Dermis blood vessel endothelial cell (primary cell): ENCODE results near the gene ACAP2. TPM values are rescaled to one million over a fixed set of nuclear protein-coding genes. Genes with fewer than 3 reads are reported as not detected.
A peak's percentile ranks its signal among the peaks of the same experiment; 100 is the strongest.
"Not testable (repeated sequence)": the region's sequence is repeated elsewhere in the genome, so short reads cannot be mapped to it uniquely, and the experiment has no call there.

Source experiments
- DNase-seq: peaks from one replicate; pipeline ENCODE4 v3.0.0; 2010
- total RNA-seq: library from RNA; depleted of rRNA; stranded (reverse); fragments of >200 nt; gene quantifications from 2 replicates; pipeline ENCODE4 v1.2.3, GENCODE V29; 2014

Gene ACAP2
- total RNA-seq, 1 donor from 2014 or later, result 66.9 TPM

GRCh38 chr3:195240939-195241338 is 201.9 kb downstream of the ACAP2 start:
- DNase-seq, result no peak

DNA sequence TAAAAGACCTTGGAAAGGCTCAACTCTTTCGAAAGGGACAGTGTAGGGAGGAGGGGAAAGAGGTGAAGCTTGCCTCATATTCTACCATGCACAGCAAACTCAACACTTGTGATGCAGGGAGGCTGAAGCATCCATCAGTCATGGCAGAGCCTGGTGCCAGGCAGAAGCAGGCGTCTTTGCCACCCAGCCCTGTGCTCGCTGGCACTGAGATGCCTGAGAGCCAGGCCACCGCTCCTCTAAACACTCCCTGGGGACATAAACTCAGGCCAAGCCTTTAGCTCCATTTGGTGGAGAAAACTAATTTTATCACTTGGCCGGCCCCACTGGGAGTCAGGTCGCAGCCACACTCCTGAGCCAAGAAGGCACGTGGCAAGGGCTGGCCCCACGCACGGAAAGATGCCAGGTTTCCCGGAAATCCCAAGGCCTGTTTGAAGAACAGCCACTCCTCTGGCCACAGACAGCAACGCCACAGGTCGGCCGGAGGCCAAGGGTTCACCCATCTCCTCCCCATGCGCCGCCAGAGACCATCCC is 202.6 kb downstream of the ACAP2 start:
- no peak for DNase-seq

DNA sequence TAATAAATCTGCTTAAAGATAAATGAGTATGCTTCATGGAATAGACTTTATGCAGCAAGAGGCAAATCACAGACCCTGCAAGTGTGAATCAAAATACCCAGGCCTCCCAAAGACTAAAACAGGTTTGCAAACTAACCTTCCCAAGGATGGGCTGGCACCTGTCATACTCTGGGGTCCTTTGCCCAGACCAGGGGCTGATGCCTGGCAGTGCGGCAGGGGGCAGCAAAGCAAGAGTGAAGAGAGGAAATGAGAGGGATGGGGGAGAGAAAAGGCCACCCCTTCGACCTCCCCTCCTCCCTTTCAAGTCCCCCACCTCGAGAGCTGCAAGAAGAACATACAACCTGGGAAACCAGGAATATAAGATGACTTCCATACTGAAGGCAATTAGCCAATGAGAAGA is 203.7 kb downstream of the ACAP2 start:
- no peak for DNase-seq

DNA sequence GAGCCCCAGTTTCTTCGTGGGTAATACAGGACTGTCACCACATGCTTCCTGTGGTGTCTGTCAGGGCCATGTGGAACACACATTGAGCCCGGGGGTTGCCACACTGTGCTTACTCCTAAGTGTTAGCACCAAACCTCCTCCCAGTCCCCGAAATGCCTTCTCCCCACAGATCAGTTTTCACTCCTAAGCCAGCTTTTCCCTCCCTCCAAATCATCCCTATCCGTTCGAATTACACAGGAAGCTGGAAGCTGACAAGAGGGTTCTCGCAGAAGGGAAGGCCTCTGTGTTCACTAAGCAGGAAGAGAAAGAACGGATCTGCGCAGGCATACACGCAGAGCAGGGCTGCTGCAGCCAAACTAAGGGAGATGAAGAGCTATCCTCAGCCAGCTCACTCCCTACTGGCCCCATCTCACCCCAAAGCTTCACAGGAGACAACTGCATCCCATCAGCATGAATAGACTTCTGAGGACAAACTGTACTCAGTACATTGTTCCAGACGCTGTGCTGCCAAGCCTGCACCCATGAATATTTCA is 204.2 kb downstream of the ACAP2 start:
- peak; percentile 49 for DNase-seq

GRCh38 chr3:195238081-195238571 is 204.7 kb downstream of the ACAP2 start:
- DNase-seq, result no peak

GRCh38 chr3:195236801-195237570 is 205.8 kb downstream of the ACAP2 start:
- no peak for DNase-seq

GRCh38 chr3:195236076-195236798 is 206.6 kb downstream of the ACAP2 start:
- DNase-seq, result no peak

GRCh38 chr3:195230244-195230643 is 212.6 kb downstream of the ACAP2 start:
- no peak for DNase-seq

DNA sequence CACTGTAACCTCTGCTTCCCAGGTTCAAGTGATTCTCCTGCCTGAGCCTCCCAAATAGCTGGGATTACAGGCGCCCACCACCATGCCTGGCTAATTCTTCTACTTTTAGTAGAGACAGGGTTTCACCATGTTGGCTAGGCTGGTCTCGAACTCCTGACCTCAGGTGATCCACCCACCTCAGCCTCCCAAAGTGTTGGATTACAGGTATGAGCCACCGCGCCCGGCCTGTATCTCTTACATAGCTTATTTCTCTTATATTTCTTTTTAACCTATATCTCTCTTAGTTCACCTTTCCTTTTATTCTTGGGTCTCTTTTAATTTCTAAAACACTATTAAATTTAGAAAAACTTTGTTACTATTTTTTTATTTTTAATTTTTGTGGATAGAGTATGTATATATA is 213.9 kb downstream of the ACAP2 start:
- DNase-seq, result not testable (repeated sequence)

DNA sequence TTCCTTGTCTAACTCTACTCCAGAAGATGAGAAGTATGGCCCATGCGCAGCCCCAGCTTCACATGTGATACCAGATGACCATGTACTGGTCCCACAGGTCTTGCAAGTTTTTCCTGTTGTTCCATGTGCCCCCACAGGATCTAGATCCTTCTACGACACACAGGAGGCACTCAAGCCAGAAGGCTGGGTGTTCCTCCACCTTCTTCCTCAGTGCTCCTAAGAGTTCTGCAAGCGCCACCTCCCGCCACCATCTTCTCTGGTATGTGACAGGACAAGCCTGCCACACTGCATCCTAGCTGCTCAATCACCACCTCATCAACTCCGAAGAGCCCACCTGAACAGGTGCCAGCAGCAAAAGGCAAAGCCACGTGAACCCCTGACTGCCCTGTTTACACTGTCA is 214.9 kb downstream of the ACAP2 start:
- no peak for DNase-seq

DNA sequence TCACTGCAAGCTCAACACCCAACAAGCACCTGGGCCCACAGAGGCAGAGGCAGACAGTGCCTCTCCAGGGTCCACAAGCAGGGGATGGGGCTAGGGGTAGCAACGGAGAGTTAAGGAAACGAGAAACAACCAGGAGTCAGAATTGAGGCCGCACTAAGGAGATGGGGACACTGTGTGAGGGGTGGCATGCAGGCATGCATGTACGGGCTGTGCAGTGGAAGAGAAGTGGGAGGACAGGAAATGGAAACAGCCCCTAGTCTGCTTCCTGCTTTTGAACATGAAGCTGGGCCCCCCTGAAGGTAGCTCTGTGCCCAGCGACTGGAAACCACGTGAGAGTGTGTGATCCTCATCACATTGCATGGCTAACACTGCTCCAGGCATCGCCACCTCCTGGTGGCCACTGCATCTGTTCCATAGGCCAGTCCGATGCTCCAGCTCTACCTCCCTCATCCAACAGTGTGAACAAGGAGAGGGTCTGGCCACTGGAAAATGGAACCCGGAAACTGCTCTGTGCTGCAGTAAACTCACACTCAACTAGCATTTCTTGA is 215.8 kb downstream of the ACAP2 start:
- DNase-seq, result peak; percentile 72

- no peak for DNase-seq
Measured at GRCh38 chr3:195226445-195226844, 216.4 kb downstream of the ACAP2 start.

- DNase-seq, result no peak
Measured at GRCh38 chr3:195224980-195225580, 217.7 kb downstream of the ACAP2 start.

Other genes starting within 250 kb of the ACAP2 start
- 35.7 and 50.7 TPM in 2 replicates for gene XXYLT1, start 171.9 kb downstream of the ACAP2 start, total RNA-seq
- 139 and 277 TPM in 2 replicates for gene PPP1R2, start 100.3 kb upstream of the ACAP2 start, total RNA-seq
- gene APOD, start 140.9 kb upstream of the ACAP2 start, total RNA-seq, result 16.2 and 27.1 TPM in 2 replicates